Transverse colon (tissue), 3 donors: ENCODE measurements around the gene ZCCHC4.

Source experiments
- CTCF ChIP-seq, 5 experiments: fragments of 200-600 bp in 3 of 5; fragments of 450-650 bp in 2 of 5; sonication (generic) in 3 of 5; IDR thresholded peaks; 1 replicate in 2 of 5; 2 replicates in 3 of 5; pipeline ENCODE4 v1.5.1; 2016 to 2017; ENCODE audit warnings: antibody characterized with exemption in 5 of 5, inconsistent platforms in 3 of 5, mild to moderate bottlenecking in 2 of 5, moderate library complexity in 1 of 5
- POLR2A ChIP-seq: fragments of 450-650 bp; IDR thresholded peaks from one replicate; pipeline ENCODE4 v1.6.1; 2016; ENCODE audit warnings: antibody characterized with exemption, mild to moderate bottlenecking, moderate library complexity

- TF ChIP-seq CTCF (IDR thresholded peaks at IDR 0.05) = no peak
- TF ChIP-seq POLR2A = no peak
Measured at GRCh38 chr4:25397305-25397704, 84.7 kb downstream of the ZCCHC4 start.
